Parathyroid adenoma (tissue), 2 donors: ENCODE measurements around the gene C20orf144.

Experiments
- H2AFZ ChIP-seq: fragments of 300-600 bp; sonication (generic); one replicate; pipeline ENCODE4 v1.7.0; 2017; ENCODE audit warnings: antibody characterized with exemption, mild to moderate bottlenecking
- H3K27ac ChIP-seq: fragments of 300-600 bp; sonication (generic); one replicate; pipeline ENCODE4 v1.7.0; 2017
- H3K27me3 ChIP-seq: fragments of 300-600 bp; sonication (generic); one replicate; pipeline ENCODE4 v1.7.0; 2017; ENCODE audit warnings: low read length; ENCODE audit not compliant: control insufficient read depth, insufficient read depth
- H3K36me3 ChIP-seq: fragments of 300-600 bp; sonication (generic); one replicate; pipeline ENCODE4 v1.7.0; 2017; ENCODE audit warnings: low read length; ENCODE audit not compliant: control insufficient read depth, insufficient read depth
- H3K4me1 ChIP-seq: fragments of 300-600 bp; sonication (generic); one replicate; pipeline ENCODE4 v1.7.0; 2017; ENCODE audit warnings: control low read depth
- H3K4me2 ChIP-seq: fragments of 300-600 bp; sonication (generic); one replicate; pipeline ENCODE4 v1.7.0; 2017; ENCODE audit warnings: low read length
- H3K4me3 ChIP-seq: fragments of 300-600 bp; sonication (generic); one replicate; pipeline ENCODE4 v1.7.0; 2017; ENCODE audit warnings: low read depth, low read length
- H3K79me2 ChIP-seq: fragments of 300-600 bp; sonication (generic); one replicate; pipeline ENCODE4 v1.7.0; 2017; ENCODE audit warnings: control low read depth
- H3K9ac ChIP-seq: fragments of 300-600 bp; sonication (generic); one replicate; pipeline ENCODE4 v1.7.0; 2017; ENCODE audit warnings: mild to moderate bottlenecking
- H3K9me3 ChIP-seq: fragments of 300-600 bp; sonication (generic); one replicate; pipeline ENCODE4 v1.7.0; 2017; ENCODE audit warnings: low read length; ENCODE audit not compliant: control insufficient read depth
- CTCF ChIP-seq: fragments of 300-600 bp; sonication (generic); IDR thresholded peaks from one replicate; pipeline ENCODE4 v1.7.0; 2017; ENCODE audit warnings: antibody characterized with exemption, mild to moderate bottlenecking
- donor health status: primary hyperparathyroidism.

Gene C20orf144

GRCh38 chr20:33656010-33656782, 5.9 kb upstream of the C20orf144 start:
- Histone ChIP-seq H3K27ac (no peak overlapping the region), H3K79me2 (no peaks in the 10 kb centered on the region), H3K4me3 (no peak overlapping the region), H3K4me1 (peaks cover 11% of the 10 kb centered on the region), H2AFZ (no peak overlapping the region), H3K9me3 (no peaks in the 10 kb centered on the region), H3K36me3 (no peaks in the 10 kb centered on the region), H3K4me2 (no peak overlapping the region), H3K27me3 (no peaks in the 10 kb centered on the region), H3K9ac (no peak overlapping the region)
- TF ChIP-seq CTCF: no peak

GRCh38 chr20:33656783-33657703, 5.1 kb upstream of the C20orf144 start:
- H3K4me2 ChIP-seq: no peak overlapping the region
- TF ChIP-seq CTCF: no peak
- H3K27me3 ChIP-seq: no peaks in the 10 kb centered on the region
- no peaks in the 10 kb centered on the region for H3K36me3 ChIP-seq
- H3K4me1 ChIP-seq: peaks cover 11% of the 10 kb centered on the region
- no peak overlapping the region for H3K27ac ChIP-seq
- H3K9me3 ChIP-seq: no peaks in the 10 kb centered on the region
- H3K9ac ChIP-seq: no peak overlapping the region
- no peak overlapping the region for H2AFZ ChIP-seq
- no peak overlapping the region for H3K4me3 ChIP-seq
- H3K79me2 ChIP-seq: no peaks in the 10 kb centered on the region

GRCh38 chr20:33657704-33658095, 4.4 kb upstream of the C20orf144 start:
- no peak overlapping the region for H3K9ac ChIP-seq

GRCh38 chr20:33658510-33658909, 3.6 kb upstream of the C20orf144 start:
- Histone ChIP-seq H3K9ac (no peak overlapping the region), H3K36me3 (no peaks in the 10 kb centered on the region)

More at GRCh38 chr20:33657704-33658095, 4.4 kb upstream of the C20orf144 start:
- no peak overlapping the region for H2AFZ ChIP-seq
- H3K9me3 ChIP-seq: no peaks in the 10 kb centered on the region
- no peak for TF ChIP-seq CTCF
- H3K4me1 ChIP-seq: peaks cover 12% of the 10 kb centered on the region
- no peaks in the 10 kb centered on the region for H3K27me3 ChIP-seq
- no peak overlapping the region for H3K4me2 ChIP-seq
- H3K36me3 ChIP-seq: no peaks in the 10 kb centered on the region
- no peak overlapping the region for H3K4me3 ChIP-seq
- H3K79me2 ChIP-seq: no peaks in the 10 kb centered on the region
- no peak overlapping the region for H3K27ac ChIP-seq

More at GRCh38 chr20:33658510-33658909, 3.6 kb upstream of the C20orf144 start:
- TF ChIP-seq CTCF: no peak
- no peaks in the 10 kb centered on the region for H3K79me2 ChIP-seq
- no peak overlapping the region for H3K27ac ChIP-seq
- H3K4me3 ChIP-seq: no peak overlapping the region
- H3K4me1 ChIP-seq: peaks cover 14% of the 10 kb centered on the region
- H3K9me3 ChIP-seq: no peaks in the 10 kb centered on the region
- no peaks in the 10 kb centered on the region for H3K27me3 ChIP-seq
- H2AFZ ChIP-seq: no peak overlapping the region
- H3K4me2 ChIP-seq: no peak overlapping the region
